K562 treated with DMSO at 1 percent for 48 hours (cell line): ENCODE data around the gene ITGA8. TPM values are rescaled to one million over a fixed set of nuclear protein-coding genes. Genes with fewer than 3 reads are reported as not detected.

Experiments used
- total RNA-seq: library from RNA; unstranded; fragments of 300-600 nt; gene quantifications from 2 replicates; pipeline ENCODE4 v1.2.3, GENCODE V29; 2022; ENCODE audit warnings: low replicate concordance; ENCODE audit errors: extremely low read depth

The ITGA8 gene
- total RNA-seq: not detected in 2 replicates

DNA sequence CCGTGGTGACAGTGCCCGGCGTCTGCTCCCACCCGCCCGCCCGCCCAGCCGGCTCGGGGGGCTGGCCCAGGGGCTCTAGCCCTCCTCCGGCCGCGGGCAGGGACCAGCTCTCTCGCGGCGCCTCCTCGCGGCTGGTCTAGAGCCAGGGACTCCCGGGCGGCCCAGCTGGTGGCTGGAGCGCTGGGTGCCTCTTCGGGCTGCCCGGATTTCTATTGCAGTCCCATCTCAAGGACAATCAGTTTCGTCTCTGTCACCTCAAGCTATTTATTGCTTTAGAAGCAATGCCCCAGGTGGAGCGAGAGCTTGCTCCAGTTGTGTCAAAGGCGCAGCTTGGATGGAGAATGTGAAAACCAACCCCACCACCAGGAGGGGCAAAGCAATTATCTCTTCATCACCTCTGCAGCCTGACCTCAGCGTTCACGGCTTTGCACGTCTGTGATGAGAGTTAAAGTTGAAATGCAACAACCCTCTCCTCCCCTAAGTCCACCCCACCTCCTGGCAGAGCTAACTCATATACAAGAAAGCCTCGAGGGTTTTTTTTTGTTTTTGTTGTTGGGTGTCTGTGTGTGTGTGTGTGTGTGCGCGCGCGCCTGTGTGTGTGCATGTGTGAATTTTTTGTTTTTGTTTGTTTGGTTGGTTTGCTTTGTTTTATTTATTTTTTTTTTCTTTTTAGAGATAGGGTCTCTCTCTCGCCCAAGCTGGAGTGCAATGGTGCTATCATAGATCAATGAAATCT is at the start of gene ITGA8:
Gene ITGA8 (minus strand): TSS at position 24 of the 736 bp plus-strand sequence. CDS start 151 bp downstream, outside the sequence.

Other genes with a start within 250 kb of the ITGA8 start
- gene MINDY3, start 140.6 kb upstream of the ITGA8 start, total RNA-seq: not detected in 2 replicates